ENCODE data around the gene FLACC1.

FLACC1 gene

GRCh38 chr2:201264472-201265173 lies 92.5 kb downstream of the FLACC1 start:
- POLR2A ChIA-PET: no interaction called here
- no peak for TF ChIP-seq CTCF (IDR thresholded peaks at IDR 0.05; ENCODE audit: control extremely low read depth, extremely low read depth, low read depth, missing control alignments)
- CTCF ChIA-PET: interaction anchor here (1.1 to 3.0 kb wide), 9 partner anchors 10 to 140 kb away, joined by 3 to 18 read pairs (median 3); no protein-coding TSS in a partner anchor
- no peak for DNase-seq (ENCODE audit: extremely low spot score)

GRCh38 chr2:201263779-201264178 lies 93.4 kb downstream of the FLACC1 start:
- TF ChIP-seq CTCF (IDR thresholded peaks at IDR 0.05; ENCODE audit: control extremely low read depth, extremely low read depth, low read depth, missing control alignments): no peak
- ChIA-PET POLR2A (no interaction called here), CTCF (interaction anchor here (1.1 to 3.0 kb wide), 5 partner anchors 11 to 140 kb away, joined by 3 to 18 read pairs (median 6); no protein-coding TSS in a partner anchor)
- DNase-seq (ENCODE audit: extremely low spot score): no peak

- DNase-seq (ENCODE audit: extremely low spot score): no peak
- ChIA-PET POLR2A (interaction anchor here (0.7 kb wide), 1 partner anchor 29 kb away, joined by 3 read pairs; no protein-coding TSS in a partner anchor), CTCF (interaction anchor here (0.8 to 3.0 kb wide), 4 partner anchors 11 to 30 kb away, joined by 3 to 17 read pairs (median 4); no protein-coding TSS in a partner anchor)
- TF ChIP-seq CTCF (IDR thresholded peaks at IDR 0.05; ENCODE audit: control extremely low read depth, extremely low read depth, low read depth, missing control alignments): no peak
Measured at GRCh38 chr2:201262718-201263117, 94.4 kb downstream of the FLACC1 start.

- CTCF ChIA-PET: interaction anchor here (1.4 to 3.0 kb wide), 4 partner anchors 12 to 29 kb away, joined by 3 to 21 read pairs (median 10); no protein-coding TSS in a partner anchor
- POLR2A ChIA-PET: interaction anchor here (0.6 to 0.7 kb wide), 2 partner anchors 29 to 368 kb away, joined by 3 to 5 read pairs; no protein-coding TSS in a partner anchor
- no peak for DNase-seq (ENCODE audit: extremely low spot score)
- no peak for TF ChIP-seq CTCF (IDR thresholded peaks at IDR 0.05; ENCODE audit: control extremely low read depth, extremely low read depth, low read depth, missing control alignments)
Measured at GRCh38 chr2:201261906-201262305, 95.2 kb downstream of the FLACC1 start.

- ChIA-PET CTCF (interaction anchor here (1.3 to 3.0 kb wide), 6 partner anchors 12 to 29 kb away, joined by 3 to 21 read pairs (median 10); no protein-coding TSS in a partner anchor), POLR2A (interaction anchor here (0.6 to 0.7 kb wide), 2 partner anchors 24 to 368 kb away, joined by 4 to 5 read pairs; no protein-coding TSS in a partner anchor)
- peak; percentile 20 for TF ChIP-seq CTCF (IDR thresholded peaks at IDR 0.05; ENCODE audit: control extremely low read depth, extremely low read depth, low read depth, missing control alignments)
- DNase-seq (ENCODE audit: extremely low spot score): no peak
Measured at GRCh38 chr2:201261471-201261870, 95.7 kb downstream of the FLACC1 start.

GRCh38 chr2:201260302-201260800 lies 96.8 kb downstream of the FLACC1 start, which contains the start of gene CASP8:
Gene CASP8, plus strand, starts transcription at chr2:201260536. Its CDS starts 5,951 bp downstream, at chr2:201266487.
- CTCF ChIA-PET: interaction anchor here (1.3 to 2.5 kb wide), 4 partner anchors 19 to 83 kb away, joined by 3 to 21 read pairs (median 10); no protein-coding TSS in a partner anchor
- TF ChIP-seq CTCF (IDR thresholded peaks at IDR 0.05; ENCODE audit: control extremely low read depth, extremely low read depth, low read depth, missing control alignments): no peak
- peak; percentile 52 for DNase-seq (ENCODE audit: extremely low spot score)
- POLR2A ChIA-PET: interaction anchor here (0.6 to 1.3 kb wide), 2 partner anchors 18 to 27 kb away, joined by 4 to 6 read pairs; no protein-coding TSS in a partner anchor
